Measurements from ENCODE around the gene ADAM29. TPM values are rescaled to one million over a fixed set of nuclear protein-coding genes. Genes with fewer than 3 reads are reported as not detected.

ADAM29 gene
- total and polyA plus RNA-seq, 2 of the 8 experiments (the other 6 are each of a cell fraction or from before 2014, with no cell fraction given) = 0.03 TPM; not detected in 1

GRCh38 chr4:174928174-174928573, 10.0 kb downstream of the ADAM29 start (continued):
- TF ChIP-seq CHD7 (IDR thresholded peaks at IDR 0.05; ENCODE audit: insufficient replicate concordance, low read length) = no peak
- TF ChIP-seq EZH2 (IDR thresholded peaks at IDR 0.05; ENCODE audit: low read depth, low read length, severe bottlenecking) = no peak
- TF ChIP-seq CTBP2 (IDR thresholded peaks at IDR 0.05; ENCODE audit: borderline replicate concordance, insufficient read depth, insufficient read length, low read length) = no peak
- TF ChIP-seq ZNF274 (IDR thresholded peaks at IDR 0.05; ENCODE audit: borderline replicate concordance, extremely low read depth, low read length) = no peak
- no peak for TF ChIP-seq NANOG (IDR thresholded peaks at IDR 0.05; ENCODE audit: insufficient read depth, low read depth, low read length, poor library complexity, severe bottlenecking)
- TF ChIP-seq SP1 (IDR thresholded peaks at IDR 0.05; ENCODE audit: low read depth, low read length) = no peak

Data from H1 (cell line).